ENCODE results near the gene CAPNS1. TPM values are rescaled to one million over a fixed set of nuclear protein-coding genes. Genes with fewer than 3 reads are reported as not detected.
"Not testable (repeated sequence)": the region's sequence is repeated elsewhere in the genome, so short reads cannot be mapped to it uniquely, and the experiment has no call there.

The CAPNS1 gene
- total and polyA plus RNA-seq, 8 donors: 93.7 to 575 (median 153) TPM

- Histone ChIP-seq H3K9me3 (no peaks in the 10 kb centered on the region), H3K27me3 (no peaks in the 10 kb centered on the region), H3K4me1 (no peaks in the 10 kb centered on the region), H3K4me3 (no peak overlapping the region), H3K27ac (no peak overlapping the region), H3K36me3 (peaks cover 4 to 35% (median 19%) of the 10 kb centered on the region in 4 donors)
- intact Hi-C loops (cut with DNase I; ENCODE audit: low total_unique reads): no loop called here
- 90 to 92% (median 91%) methylated on average over 17 of the region's 17 CpGs for WGBS, 5 donors
- no peak for TF ChIP-seq EP300 (IDR thresholded peaks at IDR 0.05)
- DNase-seq: no peak
These were observed 42.9 kb downstream of the CAPNS1 start for GRCh38 chr19:36182612-36183244.

DNA sequence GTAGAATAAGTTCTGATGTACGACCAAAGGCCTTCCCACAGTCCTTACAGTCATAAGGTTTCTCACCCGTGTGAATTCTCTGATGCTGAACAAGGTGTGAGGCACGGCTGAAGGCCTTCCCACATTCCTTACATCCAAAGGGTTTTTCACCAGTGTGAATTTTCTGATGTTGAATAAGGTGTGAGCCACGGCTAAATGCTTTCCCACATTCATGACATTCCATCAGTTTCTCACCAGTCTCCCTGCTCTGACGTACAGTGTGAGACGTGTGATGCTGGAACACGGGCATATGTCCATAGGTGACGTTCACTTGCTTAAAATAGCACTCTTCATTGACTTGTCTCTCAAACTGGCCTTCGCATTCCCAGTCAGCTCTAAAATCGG is 43.4 kb downstream of the CAPNS1 start:
- WGBS, 5 donors: 79 to 89% (median 86%) methylated on average over 10 of the region's 10 CpGs
- TF ChIP-seq POLR2AphosphoS5 (IDR thresholded peaks at IDR 0.05): no peak
- no peak for TF ChIP-seq EP300 (IDR thresholded peaks at IDR 0.05)
- TF ChIP-seq CTCF (IDR thresholded peaks at IDR 0.05): no peak
- no peak for TF ChIP-seq POLR2A (IDR thresholded peaks at IDR 0.05)
- no peaks in the 10 kb centered on the region for H3K9me3 ChIP-seq
- no peaks in the 10 kb centered on the region for H3K27me3 ChIP-seq
- intact Hi-C loops (cut with DNase I; ENCODE audit: low total_unique reads): no loop called here
- H3K27ac ChIP-seq: no peak overlapping the region
- no peak overlapping the region for H3K4me3 ChIP-seq
- DNase-seq: no peak
- no peaks in the 10 kb centered on the region for H3K4me1 ChIP-seq
- H3K36me3 ChIP-seq: peaks cover 4 to 35% (median 21%) of the 10 kb centered on the region in 4 donors

DNA sequence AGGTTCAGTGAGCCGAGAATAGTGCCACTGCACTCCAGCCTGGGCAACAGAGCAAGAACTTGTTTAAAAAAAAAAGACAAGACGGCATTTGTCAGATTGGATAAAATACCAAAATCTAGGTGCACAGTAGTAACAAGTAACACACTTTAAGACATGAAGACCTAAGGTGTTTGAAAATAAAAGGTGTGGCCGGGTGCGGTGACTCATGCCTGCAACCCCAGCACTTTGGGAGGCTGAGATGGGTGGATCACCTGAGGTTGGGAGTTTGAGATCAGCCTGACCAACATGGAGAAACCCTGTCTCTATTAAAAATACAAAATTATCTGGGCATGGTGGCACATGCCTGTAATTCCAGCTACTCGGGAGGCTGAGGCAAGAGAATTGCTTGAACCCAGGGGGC is 46.9 kb downstream of the CAPNS1 start:
- H3K27ac ChIP-seq; H3K4me3 ChIP-seq; H3K9me3 ChIP-seq; DNase-seq; H3K27me3 ChIP-seq; intact Hi-C loops (cut with DNase I; ENCODE audit: low total_unique reads); H3K4me1 ChIP-seq: not testable (repeated sequence)
- 91 to 96% (median 92%) methylated on average over 5 of the region's 5 CpGs for WGBS, 5 donors
- H3K36me3 ChIP-seq: peaks cover 4 to 40% (median 27%) of the 10 kb centered on the region in 4 donors

GRCh38 chr19:36196249-36196648 is 56.4 kb downstream of the CAPNS1 start:
- Histone ChIP-seq H3K4me3 (no peak overlapping the region), H3K36me3 (peaks cover 8 to 72% (median 49%) of the 10 kb centered on the region in 4 donors), H3K27ac (no peak overlapping the region), H3K9me3 (no peaks in the 10 kb centered on the region), H3K4me1 (no peaks in the 10 kb centered on the region), H3K27me3 (no peaks in the 10 kb centered on the region)
- intact Hi-C loops (cut with DNase I; ENCODE audit: low total_unique reads): no loop called here
- no peak for DNase-seq
- TF ChIP-seq POLR2AphosphoS5 (IDR thresholded peaks at IDR 0.05) (no peak), EP300 (IDR thresholded peaks at IDR 0.05) (no peak), CTCF (IDR thresholded peaks at IDR 0.05) (no peak), POLR2A (IDR thresholded peaks at IDR 0.05) (no peak)
- WGBS, 5 donors: 88 to 100% (median 97%) methylated on average over 2 of the region's 2 CpGs

- H3K4me3 ChIP-seq: no peak overlapping the region
- no peak for DNase-seq
- intact Hi-C loops (cut with DNase I; ENCODE audit: low total_unique reads): no loop called here
- no peak overlapping the region for H3K27ac ChIP-seq
- H3K4me1 ChIP-seq: no peaks in the 10 kb centered on the region
- 77 to 90% (median 80%) methylated on average over 2 of the region's 2 CpGs for WGBS, 5 donors
- TF ChIP-seq CTCF (IDR thresholded peaks at IDR 0.05) (no peak), POLR2A (IDR thresholded peaks at IDR 0.05) (no peak), POLR2AphosphoS5 (IDR thresholded peaks at IDR 0.05) (no peak), EP300 (IDR thresholded peaks at IDR 0.05) (no peak)
- peaks cover 8 to 71% (median 49%) of the 10 kb centered on the region in 4 donors for H3K36me3 ChIP-seq
- H3K27me3 ChIP-seq: no peaks in the 10 kb centered on the region
- H3K9me3 ChIP-seq: no peaks in the 10 kb centered on the region
These were observed 58.3 kb downstream of the CAPNS1 start for GRCh38 chr19:36198119-36198518.

Other genes starting within 250 kb of the CAPNS1 start
- 10 to 100 TPM in 3 of 5 donors, 1 to 10 TPM in 1, not detected in 1; 6.6 to 42.0 (median 17.6) TPM for gene NFKBID, start 239.5 kb upstream of the CAPNS1 start, total RNA-seq
- gene NFKBID, start 239.5 kb upstream of the CAPNS1 start, polyA plus RNA-seq: 1 to 10 TPM; 2.4 to 7.1 (median 3.3) TPM
- 10 to 100 TPM in 1 of 5 donors, 1 to 10 TPM in 1, not detected in 3; 5.0 to 12.5 TPM for gene HCST, start 237.5 kb upstream of the CAPNS1 start, total RNA-seq
- 10 to 100 TPM in 1 of 3 donors, 1 to 10 TPM in 2; 8.2 to 11.3 (median 9.2) TPM for gene HCST, start 237.5 kb upstream of the CAPNS1 start, polyA plus RNA-seq
- 10 to 100 TPM in 2 of 5 donors, 1 to 10 TPM in 1, not detected in 2; 9.4 to 72.3 (median 14.1) TPM for gene TYROBP, start 231.8 kb upstream of the CAPNS1 start, total RNA-seq
- 100 to 1,000 TPM in 1 of 3 donors, 10 to 100 TPM in 2; 38.4 to 106 (median 87.2) TPM for gene TYROBP, start 231.8 kb upstream of the CAPNS1 start, polyA plus RNA-seq
- gene LRFN3, start 203.7 kb upstream of the CAPNS1 start, total RNA-seq: 10 to 100 TPM in 2 of 5 donors, 1 to 10 TPM in 2, under 1 TPM in 1; 0.73 to 48.1 (median 4.0) TPM
- gene LRFN3, start 203.7 kb upstream of the CAPNS1 start, polyA plus RNA-seq: 1 to 10 TPM; 2.0 to 6.7 (median 2.6) TPM
- gene SDHAF1, start 144.9 kb upstream of the CAPNS1 start, total RNA-seq: 10 to 100 TPM in 3 of 5 donors, 1 to 10 TPM in 1, not detected in 1; 8.0 to 38.1 (median 21.1) TPM
- 10 to 100 TPM; 19.2 to 31.2 (median 28.3) TPM for gene SDHAF1, start 144.9 kb upstream of the CAPNS1 start, polyA plus RNA-seq
- gene SYNE4, start 131.3 kb upstream of the CAPNS1 start, total RNA-seq: 10 to 100 TPM in 1 of 5 donors, 1 to 10 TPM in 3, not detected in 1; 1.3 to 11.2 (median 5.4) TPM
- 1 to 10 TPM; 3.5 to 5.8 (median 4.6) TPM for gene SYNE4, start 131.3 kb upstream of the CAPNS1 start, polyA plus RNA-seq
- 100 to 1,000 TPM in 2 of 5 donors, 10 to 100 TPM in 1, 1 to 10 TPM in 2; 8.8 to 187 (median 44.2) TPM for gene ALKBH6, start 125.9 kb upstream of the CAPNS1 start, total RNA-seq
- 10 to 100 TPM in 2 of 3 donors, 1 to 10 TPM in 1; 9.8 to 25.8 (median 13.7) TPM for gene ALKBH6, start 125.9 kb upstream of the CAPNS1 start, polyA plus RNA-seq
- gene CLIP3, start 107.2 kb upstream of the CAPNS1 start, total RNA-seq: 10 to 100 TPM in 1 of 5 donors, 1 to 10 TPM in 4; 1.8 to 17.1 (median 7.5) TPM
- 1 to 10 TPM; 4.5 to 8.3 (median 5.5) TPM for gene CLIP3, start 107.2 kb upstream of the CAPNS1 start, polyA plus RNA-seq
- gene THAP8, start 85.8 kb upstream of the CAPNS1 start, total RNA-seq: 10 to 100 TPM in 1 of 5 donors, 1 to 10 TPM in 1, under 1 TPM in 2, not detected in 1; 0.29 to 12.8 (median 5.1) TPM
- gene THAP8, start 85.8 kb upstream of the CAPNS1 start, polyA plus RNA-seq: 1 to 10 TPM; 4.4 to 4.7 (median 4.7) TPM
- gene WDR62, start 85.2 kb upstream of the CAPNS1 start, total RNA-seq: 10 to 100 TPM in 1 of 5 donors, 1 to 10 TPM in 3, under 1 TPM in 1; 0.29 to 15.2 (median 2.7) TPM
- gene WDR62, start 85.2 kb upstream of the CAPNS1 start, polyA plus RNA-seq: 1 to 10 TPM in 2 of 3 donors, under 1 TPM in 1; 0.31 to 1.3 (median 1.2) TPM
- not detected for gene OVOL3, start 28.9 kb upstream of the CAPNS1 start, total RNA-seq
- gene OVOL3, start 28.9 kb upstream of the CAPNS1 start, polyA plus RNA-seq: not detected
- gene POLR2I, start 25.2 kb upstream of the CAPNS1 start, total RNA-seq: 100 to 1,000 TPM in 1 of 5 donors, 10 to 100 TPM in 4; 16.2 to 199 (median 42.8) TPM
- gene POLR2I, start 25.2 kb upstream of the CAPNS1 start, polyA plus RNA-seq: 100 to 1,000 TPM in 2 of 3 donors, 10 to 100 TPM in 1; 84.0 to 123 (median 117) TPM
- 100 to 1,000 TPM in 1 of 5 donors, 10 to 100 TPM in 4; 32.1 to 263 (median 71.0) TPM for gene TBCB, start 24.6 kb upstream of the CAPNS1 start, total RNA-seq
- gene TBCB, start 24.6 kb upstream of the CAPNS1 start, polyA plus RNA-seq: 100 to 1,000 TPM; 137 to 165 (median 140) TPM
- 10 to 100 TPM in 2 of 5 donors, 1 to 10 TPM in 2, not detected in 1; 4.0 to 21.0 (median 10.4) TPM for gene COX7A1, start 12.4 kb downstream of the CAPNS1 start, total RNA-seq
- gene COX7A1, start 12.4 kb downstream of the CAPNS1 start, polyA plus RNA-seq: 10 to 100 TPM; 31.9 to 43.4 (median 32.7) TPM
- gene ZNF565, start 74.6 kb downstream of the CAPNS1 start, total RNA-seq: 10 to 100 TPM in 1 of 5 donors, 1 to 10 TPM in 3, under 1 TPM in 1; 0.45 to 16.3 (median 2.3) TPM
- 1 to 10 TPM; 2.1 to 3.4 (median 2.3) TPM for gene ZNF565, start 74.6 kb downstream of the CAPNS1 start, polyA plus RNA-seq
- 100 to 1,000 TPM in 1 of 5 donors, 10 to 100 TPM in 3, 1 to 10 TPM in 1; 8.7 to 108 (median 63.5) TPM for gene ZNF146, start 75.0 kb downstream of the CAPNS1 start, total RNA-seq
- 10 to 100 TPM; 19.2 to 24.7 (median 22.2) TPM for gene ZNF146, start 75.0 kb downstream of the CAPNS1 start, polyA plus RNA-seq
- gene ZFP14, start 239.1 kb downstream of the CAPNS1 start, total RNA-seq: 1 to 10 TPM in 4 of 5 donors, under 1 TPM in 1; 0.29 to 9.2 (median 5.9) TPM
- gene ZFP14, start 239.1 kb downstream of the CAPNS1 start, polyA plus RNA-seq: 1 to 10 TPM in 2 of 3 donors, under 1 TPM in 1; 0.68 to 2.0 (median 1.2) TPM

Measured in stomach (tissue), 9 donors.